Fibroblast of lung (primary cell): ENCODE results near the gene USP5. TPM values are rescaled to one million over a fixed set of nuclear protein-coding genes. Genes with fewer than 3 reads are reported as not detected.

ENCODE experiments used
- DNase-seq, 2 donors: peaks; one replicate each; pipeline versions ENCODE4 v3.0.0 to v3.0.0-alpha.2; 2010; ENCODE audit warnings: low read depth in 2 of 2
- H2AFZ ChIP-seq: 2 replicates; pipeline ENCODE4 v1.5.1; 2012; ENCODE audit warnings: low read length, control low read depth, inconsistent platforms
- H3K27ac ChIP-seq: 2 replicates; pipeline ENCODE4 v1.5.1; 2011; ENCODE audit warnings: low read length, control low read depth; ENCODE audit not compliant: insufficient read depth
- H3K27me3 ChIP-seq: 2 replicates; pipeline ENCODE4 v1.5.1; 2011; ENCODE audit warnings: mild to moderate bottlenecking, low read length; ENCODE audit not compliant: control insufficient read depth, insufficient read depth
- H3K36me3 ChIP-seq: 2 replicates; pipeline ENCODE4 v1.5.1; 2011; ENCODE audit warnings: low read length; ENCODE audit not compliant: control insufficient read depth, insufficient read depth
- H3K4me1 ChIP-seq: 2 replicates; pipeline ENCODE4 v1.5.1; 2011; ENCODE audit warnings: low read length; ENCODE audit not compliant: control insufficient read depth, insufficient read depth; ENCODE audit errors: extremely low read depth
- H3K4me2 ChIP-seq: 2 replicates; pipeline ENCODE4 v1.5.1; 2011; ENCODE audit warnings: low read length, control low read depth; ENCODE audit not compliant: insufficient read depth; ENCODE audit errors: extremely low read depth
- H3K4me3 ChIP-seq, 4 experiments: fragments of 200-600 bp in 1 of 4; sonication (generic) in 1 of 4; replicated peaks in 1 of 4; 2 replicates each; pipeline ENCODE4 v1.5.1; 2011 to 2016; ENCODE audit warnings: low read length in 4 of 4, low read depth in 3 of 4, mild to moderate bottlenecking in 3 of 4, control low read depth in 2 of 4, inconsistent platforms in 1 of 4, mixed read lengths in 1 of 4; ENCODE audit not compliant: insufficient read depth in 1 of 4; ENCODE audit errors: control extremely low read depth in 1 of 4
- H3K79me2 ChIP-seq: 2 replicates; pipeline ENCODE4 v1.5.1; 2012; ENCODE audit warnings: mild to moderate bottlenecking, low read length, inconsistent platforms; ENCODE audit not compliant: control insufficient read depth, insufficient read depth
- H3K9ac ChIP-seq: 2 replicates; pipeline ENCODE4 v1.5.1; 2011; ENCODE audit warnings: mild to moderate bottlenecking, low read length, control low read depth; ENCODE audit not compliant: insufficient read depth
- H3K9me3 ChIP-seq: 2 replicates; pipeline ENCODE4 v1.5.1; 2012; ENCODE audit warnings: low read depth, low read length; ENCODE audit not compliant: control insufficient read depth, insufficient read depth
- H4K20me1 ChIP-seq: 2 replicates; pipeline ENCODE4 v1.5.1; 2011; ENCODE audit warnings: low read length; ENCODE audit not compliant: control insufficient read depth, insufficient read depth; ENCODE audit errors: extremely low read depth
- EZH2 ChIP-seq: IDR thresholded peaks from 2 replicates; pipeline ENCODE4 v1.5.1; 2012; ENCODE audit warnings: low read length, control low read depth, mild to moderate bottlenecking; ENCODE audit errors: missing control alignments
- polyA plus RNA-seq, 2 donors: library from polyadenylated mRNA; depleted of rRNA in 1 of 2; stranded (reverse) in 1 of 2; unstranded in 1 of 2; fragments of >200 nt; gene quantifications; 2 replicates each; pipeline ENCODE4 v1.2.1, GENCODE V29; 2011 to 2012; ENCODE audit warnings: missing spikeins in 1 of 2
- total RNA-seq: library from RNA; depleted of rRNA; stranded (reverse); fragments of >200 nt; gene quantifications from 2 replicates; pipeline ENCODE4 v1.2.1, GENCODE V29; 2014
- TF ChIP-seq, protein P1 (sequence below), 2 donors: IDR thresholded peaks in 1 of 2; conservative IDR thresholded peaks in 1 of 2; 1 replicate in 1 of 2; 2 replicates in 1 of 2; pipeline ENCODE4 v1.5.1; 2011 to 2012; ENCODE audit warnings: low read length in 2 of 2, control low read depth in 1 of 2, inconsistent platforms in 1 of 2, low read depth in 1 of 2, mild to moderate bottlenecking in 1 of 2

USP5 gene
- total and polyA plus RNA-seq, 2 donors (not counting 1 experiment from before 2014, with no cell fraction given), result 42.2 to 69.9 TPM

DNA sequence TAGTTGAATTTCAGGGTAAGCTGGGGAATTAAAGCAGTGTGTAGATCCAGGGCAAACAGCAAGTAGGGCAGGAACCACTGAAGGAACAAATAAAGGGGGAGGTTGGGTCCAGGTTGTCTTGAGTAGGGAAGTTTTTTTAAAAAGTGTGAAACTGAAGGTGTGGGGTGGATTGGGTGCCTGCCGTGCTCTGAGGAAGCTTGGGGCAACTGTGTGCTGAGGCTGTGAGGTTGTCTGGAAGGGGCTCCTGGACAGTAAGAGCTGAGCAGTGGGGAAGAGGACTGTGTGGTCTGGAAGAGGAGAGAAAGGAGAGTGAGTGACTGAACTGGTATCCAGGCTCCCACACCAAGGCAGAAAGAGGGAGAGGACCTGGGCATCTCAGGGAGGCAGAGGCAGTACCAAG, 41.2 kb upstream of the USP5 start:
- Histone ChIP-seq H3K79me2 (no peaks in the 10 kb centered on the region), H3K27ac (no peak overlapping the region), H3K9me3 (no peaks in the 10 kb centered on the region), H3K4me1 (no peaks in the 10 kb centered on the region), H4K20me1 (no peaks in the 10 kb centered on the region), H3K9ac (no peak overlapping the region), H3K4me3 (no peak overlapping the region), H3K36me3 (no peaks in the 10 kb centered on the region), H3K4me2 (no peak overlapping the region), H2AFZ (no peak overlapping the region), H3K27me3 (no peaks in the 10 kb centered on the region)
- TF ChIP-seq EZH2, result no peak
- TF ChIP-seq, protein P1, sequence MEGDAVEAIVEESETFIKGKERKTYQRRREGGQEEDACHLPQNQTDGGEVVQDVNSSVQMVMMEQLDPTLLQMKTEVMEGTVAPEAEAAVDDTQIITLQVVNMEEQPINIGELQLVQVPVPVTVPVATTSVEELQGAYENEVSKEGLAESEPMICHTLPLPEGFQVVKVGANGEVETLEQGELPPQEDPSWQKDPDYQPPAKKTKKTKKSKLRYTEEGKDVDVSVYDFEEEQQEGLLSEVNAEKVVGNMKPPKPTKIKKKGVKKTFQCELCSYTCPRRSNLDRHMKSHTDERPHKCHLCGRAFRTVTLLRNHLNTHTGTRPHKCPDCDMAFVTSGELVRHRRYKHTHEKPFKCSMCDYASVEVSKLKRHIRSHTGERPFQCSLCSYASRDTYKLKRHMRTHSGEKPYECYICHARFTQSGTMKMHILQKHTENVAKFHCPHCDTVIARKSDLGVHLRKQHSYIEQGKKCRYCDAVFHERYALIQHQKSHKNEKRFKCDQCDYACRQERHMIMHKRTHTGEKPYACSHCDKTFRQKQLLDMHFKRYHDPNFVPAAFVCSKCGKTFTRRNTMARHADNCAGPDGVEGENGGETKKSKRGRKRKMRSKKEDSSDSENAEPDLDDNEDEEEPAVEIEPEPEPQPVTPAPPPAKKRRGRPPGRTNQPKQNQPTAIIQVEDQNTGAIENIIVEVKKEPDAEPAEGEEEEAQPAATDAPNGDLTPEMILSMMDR (conservative IDR thresholded peaks at IDR 0.05 in 1 of 2, IDR thresholded peaks at IDR 0.05 in 1 of 2; ENCODE audit: low read depth in 1 of 2, low read length in 2 of 2), result no peak
- DNase-seq, result no peak

DNA sequence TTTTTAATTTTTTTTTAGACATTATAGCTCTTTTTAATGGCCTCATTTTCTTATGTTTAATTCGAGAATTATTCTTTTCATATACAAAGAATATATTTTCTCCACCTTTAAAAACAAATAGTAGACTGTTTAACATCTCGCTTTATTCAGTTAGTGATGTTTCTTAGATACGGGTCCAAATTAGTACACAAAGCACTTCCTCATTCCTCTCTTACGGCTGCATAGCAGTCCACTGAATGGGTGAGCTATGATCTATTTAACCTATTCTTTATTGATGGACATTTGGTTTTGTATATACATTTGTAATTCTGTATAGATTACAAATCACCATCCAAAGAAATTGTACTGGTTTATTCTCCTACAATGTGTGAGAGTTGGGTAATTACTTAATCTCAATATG, 38.6 kb upstream of the USP5 start:
- Histone ChIP-seq H4K20me1 (no peaks in the 10 kb centered on the region), H3K79me2 (no peaks in the 10 kb centered on the region), H3K27me3 (no peaks in the 10 kb centered on the region), H3K4me2 (no peak overlapping the region), H3K4me1 (no peaks in the 10 kb centered on the region), H2AFZ (no peak overlapping the region), H3K27ac (no peak overlapping the region), H3K9ac (no peak overlapping the region), H3K4me3 (no peak overlapping the region), H3K9me3 (no peaks in the 10 kb centered on the region), H3K36me3 (peaks cover 4% of the 10 kb centered on the region)
- no peak for DNase-seq
- TF ChIP-seq, protein P1 (conservative IDR thresholded peaks at IDR 0.05 in 1 of 2, IDR thresholded peaks at IDR 0.05 in 1 of 2; ENCODE audit: low read depth in 1 of 2, low read length in 2 of 2), result no peak
- TF ChIP-seq EZH2, result no peak

DNA sequence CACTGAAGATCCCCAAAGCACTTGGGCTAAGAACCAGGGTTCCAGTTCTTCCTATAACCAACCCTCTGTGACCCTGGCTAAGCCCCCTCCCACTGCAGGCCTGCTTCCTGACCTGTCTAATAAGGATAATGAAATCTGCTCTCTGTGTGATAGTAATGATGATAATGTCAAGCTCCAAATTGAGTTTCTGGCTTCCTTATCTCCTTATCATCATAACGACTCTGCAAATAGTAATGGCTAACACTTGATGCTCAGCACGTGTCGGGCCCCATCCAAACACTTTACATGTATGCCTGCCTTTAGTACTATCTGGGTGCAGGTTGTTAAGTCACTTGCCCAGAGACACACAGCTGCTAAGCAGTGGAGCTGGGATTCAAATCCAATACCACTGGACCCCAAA, 35.4 kb upstream of the USP5 start:
- no peaks in the 10 kb centered on the region for H3K9me3 ChIP-seq
- H3K9ac ChIP-seq, result no peak overlapping the region
- H3K4me3 ChIP-seq, result no peak overlapping the region
- DNase-seq, result no peak
- peaks cover 5% of the 10 kb centered on the region for H3K4me1 ChIP-seq
- H2AFZ ChIP-seq, result no peak overlapping the region
- H3K79me2 ChIP-seq, result no peaks in the 10 kb centered on the region
- H3K27me3 ChIP-seq, result no peaks in the 10 kb centered on the region
- H3K36me3 ChIP-seq, result peaks cover 4% of the 10 kb centered on the region
- TF ChIP-seq EZH2, result no peak
- TF ChIP-seq, protein P1 (conservative IDR thresholded peaks at IDR 0.05 in 1 of 2, IDR thresholded peaks at IDR 0.05 in 1 of 2; ENCODE audit: low read depth in 1 of 2, low read length in 2 of 2), result no peak
- H3K4me2 ChIP-seq, result no peak overlapping the region
- H4K20me1 ChIP-seq, result no peaks in the 10 kb centered on the region
- no peak overlapping the region for H3K27ac ChIP-seq
